IMR-90 (cell line): Measurements from ENCODE around the gene ALKBH7.

Experiments used
- BHLHE40 ChIP-seq: fragments of 150-350 bp; IDR thresholded peaks from 2 replicates; pipeline ENCODE4 v1.6.1; 2016; ENCODE audit warnings: mild to moderate bottlenecking, low read depth, low read length
- CEBPB ChIP-seq: IDR thresholded peaks from 2 replicates; pipeline ENCODE4 v1.6.1; 2012; ENCODE audit warnings: low read depth, low read length, improper control_type of control experiment
- CHD1 ChIP-seq: IDR thresholded peaks from 2 replicates; pipeline ENCODE4 v1.6.1; 2012; ENCODE audit warnings: low read depth, low read length, improper control_type of control experiment
- MAFK ChIP-seq: IDR thresholded peaks from 2 replicates; pipeline ENCODE4 v1.6.1; 2012; ENCODE audit warnings: low read depth, low read length, improper control_type of control experiment
- MXI1 ChIP-seq: IDR thresholded peaks from 2 replicates; pipeline ENCODE4 v1.6.1; 2012; ENCODE audit warnings: low read depth, mild to moderate bottlenecking, low read length, moderate library complexity, borderline replicate concordance
- NFE2L2 ChIP-seq: fragments of 150-350 bp; IDR thresholded peaks from 2 replicates; pipeline ENCODE4 v1.6.1; 2016; ENCODE audit warnings: low read depth, mild to moderate bottlenecking, low read length
- POLR2A ChIP-seq: IDR thresholded peaks from 2 replicates; pipeline ENCODE4 v1.6.1; 2012; ENCODE audit warnings: mild to moderate bottlenecking, low read depth, low read length
- RAD21 ChIP-seq: IDR thresholded peaks from 2 replicates; pipeline ENCODE4 v1.6.1; 2012; ENCODE audit warnings: low read length, improper control_type of control experiment
- RCOR1 ChIP-seq: IDR thresholded peaks from 2 replicates; pipeline ENCODE4 v1.6.1; 2012; ENCODE audit warnings: mild to moderate bottlenecking, low read length, improper control_type of control experiment; ENCODE audit not compliant: insufficient replicate concordance
- RFX5 ChIP-seq: IDR thresholded peaks from 2 replicates; pipeline ENCODE4 v1.8.0; 2012; ENCODE audit warnings: low read depth, mild to moderate bottlenecking, low read length, moderate library complexity
- SMC3 ChIP-seq: fragments of 150-350 bp; IDR thresholded peaks from 2 replicates; pipeline ENCODE4 v1.6.1; 2016; ENCODE audit warnings: low read depth, mild to moderate bottlenecking, antibody characterized with exemption, low read length, moderate library complexity
- TF ChIP-seq, protein P1 (sequence below): fragments of 150-350 bp; IDR thresholded peaks from 2 replicates; pipeline ENCODE4 v1.6.1; 2017; ENCODE audit warnings: mild to moderate bottlenecking, antibody characterized with exemption, low read length, low read depth
- TF ChIP-seq, protein P2 (sequence below): conservative IDR thresholded peaks from 2 replicates; pipeline ENCODE4 v1.5.1; 2012; ENCODE audit warnings: mild to moderate bottlenecking, low read depth, low read length, improper control_type of control experiment
- TF ChIP-seq, protein P3 (sequence below): fragments of 150-350 bp; IDR thresholded peaks from 2 replicates; pipeline ENCODE4 v1.6.1; 2016; ENCODE audit warnings: low read depth, mild to moderate bottlenecking, low read length, moderate library complexity, borderline replicate concordance

DNA sequence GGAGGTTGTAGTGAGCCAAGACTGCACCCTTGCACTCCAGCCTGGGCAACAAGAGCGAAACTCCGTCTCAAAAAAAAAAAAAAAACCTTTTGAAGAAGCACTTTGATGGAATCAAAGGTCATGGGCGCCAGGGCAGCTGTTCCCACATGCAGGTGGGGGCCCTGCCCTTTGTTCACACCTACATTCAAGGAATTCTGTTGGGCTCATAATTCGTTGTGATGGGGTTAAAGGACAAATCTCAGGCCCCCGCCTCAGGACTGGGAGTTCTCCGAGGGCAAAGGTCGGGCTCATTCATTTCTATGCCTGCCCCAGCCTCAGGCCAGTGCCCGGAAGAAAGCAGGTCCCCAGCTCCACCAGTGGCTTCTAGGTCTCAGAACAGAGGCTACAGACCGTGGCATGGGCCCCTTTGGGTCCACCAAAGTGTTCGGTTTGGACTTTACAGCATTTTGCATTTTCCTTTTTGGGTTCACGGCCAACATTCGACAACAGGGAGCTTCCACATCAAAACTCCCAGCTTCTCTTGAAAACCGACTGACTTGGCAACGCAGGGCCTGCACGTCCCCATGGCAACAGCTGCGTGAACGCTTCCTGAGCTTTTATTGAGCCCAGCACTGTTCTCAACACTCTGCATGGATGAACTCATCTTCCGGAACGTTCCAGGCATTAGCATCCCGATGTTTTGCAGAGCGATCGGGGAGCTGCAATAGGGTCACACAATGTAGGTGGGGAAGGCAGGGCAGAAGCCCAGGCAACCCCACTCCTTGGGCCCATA is 30.4 kb downstream of the ALKBH7 start:
- TF ChIP-seq, protein P1, sequence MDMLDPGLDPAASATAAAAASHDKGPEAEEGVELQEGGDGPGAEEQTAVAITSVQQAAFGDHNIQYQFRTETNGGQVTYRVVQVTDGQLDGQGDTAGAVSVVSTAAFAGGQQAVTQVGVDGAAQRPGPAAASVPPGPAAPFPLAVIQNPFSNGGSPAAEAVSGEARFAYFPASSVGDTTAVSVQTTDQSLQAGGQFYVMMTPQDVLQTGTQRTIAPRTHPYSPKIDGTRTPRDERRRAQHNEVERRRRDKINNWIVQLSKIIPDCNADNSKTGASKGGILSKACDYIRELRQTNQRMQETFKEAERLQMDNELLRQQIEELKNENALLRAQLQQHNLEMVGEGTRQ: no peak
- TF ChIP-seq CEBPB: no peak
- TF ChIP-seq, protein P2, sequence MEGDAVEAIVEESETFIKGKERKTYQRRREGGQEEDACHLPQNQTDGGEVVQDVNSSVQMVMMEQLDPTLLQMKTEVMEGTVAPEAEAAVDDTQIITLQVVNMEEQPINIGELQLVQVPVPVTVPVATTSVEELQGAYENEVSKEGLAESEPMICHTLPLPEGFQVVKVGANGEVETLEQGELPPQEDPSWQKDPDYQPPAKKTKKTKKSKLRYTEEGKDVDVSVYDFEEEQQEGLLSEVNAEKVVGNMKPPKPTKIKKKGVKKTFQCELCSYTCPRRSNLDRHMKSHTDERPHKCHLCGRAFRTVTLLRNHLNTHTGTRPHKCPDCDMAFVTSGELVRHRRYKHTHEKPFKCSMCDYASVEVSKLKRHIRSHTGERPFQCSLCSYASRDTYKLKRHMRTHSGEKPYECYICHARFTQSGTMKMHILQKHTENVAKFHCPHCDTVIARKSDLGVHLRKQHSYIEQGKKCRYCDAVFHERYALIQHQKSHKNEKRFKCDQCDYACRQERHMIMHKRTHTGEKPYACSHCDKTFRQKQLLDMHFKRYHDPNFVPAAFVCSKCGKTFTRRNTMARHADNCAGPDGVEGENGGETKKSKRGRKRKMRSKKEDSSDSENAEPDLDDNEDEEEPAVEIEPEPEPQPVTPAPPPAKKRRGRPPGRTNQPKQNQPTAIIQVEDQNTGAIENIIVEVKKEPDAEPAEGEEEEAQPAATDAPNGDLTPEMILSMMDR: no peak
- no peak for TF ChIP-seq SMC3
- no peak for TF ChIP-seq RAD21
- no peak for TF ChIP-seq POLR2A
- no peak for TF ChIP-seq MXI1
- TF ChIP-seq BHLHE40: no peak
- no peak for TF ChIP-seq MAFK
- TF ChIP-seq CHD1: no peak
- TF ChIP-seq, protein P3, sequence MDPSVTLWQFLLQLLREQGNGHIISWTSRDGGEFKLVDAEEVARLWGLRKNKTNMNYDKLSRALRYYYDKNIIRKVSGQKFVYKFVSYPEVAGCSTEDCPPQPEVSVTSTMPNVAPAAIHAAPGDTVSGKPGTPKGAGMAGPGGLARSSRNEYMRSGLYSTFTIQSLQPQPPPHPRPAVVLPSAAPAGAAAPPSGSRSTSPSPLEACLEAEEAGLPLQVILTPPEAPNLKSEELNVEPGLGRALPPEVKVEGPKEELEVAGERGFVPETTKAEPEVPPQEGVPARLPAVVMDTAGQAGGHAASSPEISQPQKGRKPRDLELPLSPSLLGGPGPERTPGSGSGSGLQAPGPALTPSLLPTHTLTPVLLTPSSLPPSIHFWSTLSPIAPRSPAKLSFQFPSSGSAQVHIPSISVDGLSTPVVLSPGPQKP: no peak
- peak; percentile 84 for TF ChIP-seq RFX5
- TF ChIP-seq RCOR1: no peak
- TF ChIP-seq NFE2L2: no peak
